ENCODE measurements around the gene CNTNAP2.

GRCh38 chr7:148144827-148145226 lies 2028.2 kb downstream of the CNTNAP2 start:
- no peak for TF ChIP-seq CTCF (conservative IDR thresholded peaks at IDR 0.05; ENCODE audit: low read length)
- no peak for TF ChIP-seq EZH2phosphoT487 (IDR thresholded peaks at IDR 0.05; ENCODE audit: borderline replicate concordance, low read depth, low read length)
